Retina (tissue), 1 donor: ENCODE measurements around the gene NDFIP1.
"Not testable (repeated sequence)": the region's sequence is repeated elsewhere in the genome, so short reads cannot be mapped to it uniquely, and the experiment has no call there.

Source experiments
- DNase-seq: peaks from one replicate; pipeline ENCODE4 v3.0.0-alpha.2; 2016

NDFIP1 gene

GRCh38 chr5:142159354-142159753 is 50.8 kb downstream of the NDFIP1 start:
- no peak for DNase-seq

- DNase-seq, result no peak
Measured at GRCh38 chr5:142164315-142164714, 55.7 kb downstream of the NDFIP1 start.

- no peak for DNase-seq
Measured at GRCh38 chr5:142166754-142167153, 58.2 kb downstream of the NDFIP1 start.

GRCh38 chr5:142167458-142167857 is 58.9 kb downstream of the NDFIP1 start:
- no peak for DNase-seq

DNA sequence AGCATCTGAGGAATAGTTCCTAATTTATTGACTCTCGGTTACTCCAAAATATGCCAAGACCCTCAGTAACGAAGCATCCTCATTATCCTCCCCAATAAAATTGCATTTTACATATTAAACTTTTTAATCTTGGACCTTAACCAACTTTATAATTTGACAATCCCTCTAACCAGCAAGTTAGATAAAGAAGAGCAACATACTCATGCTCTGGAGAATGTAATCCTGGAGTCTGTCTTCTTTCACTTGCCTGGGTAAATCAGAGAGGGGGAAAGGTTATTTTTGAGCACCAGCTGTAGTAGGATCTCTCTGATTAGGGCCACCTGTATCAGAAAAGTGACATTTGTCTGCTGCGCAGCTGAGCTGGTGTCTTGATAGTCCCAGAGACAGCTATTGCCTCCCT is 59.8 kb downstream of the NDFIP1 start:
- no peak for DNase-seq

DNA sequence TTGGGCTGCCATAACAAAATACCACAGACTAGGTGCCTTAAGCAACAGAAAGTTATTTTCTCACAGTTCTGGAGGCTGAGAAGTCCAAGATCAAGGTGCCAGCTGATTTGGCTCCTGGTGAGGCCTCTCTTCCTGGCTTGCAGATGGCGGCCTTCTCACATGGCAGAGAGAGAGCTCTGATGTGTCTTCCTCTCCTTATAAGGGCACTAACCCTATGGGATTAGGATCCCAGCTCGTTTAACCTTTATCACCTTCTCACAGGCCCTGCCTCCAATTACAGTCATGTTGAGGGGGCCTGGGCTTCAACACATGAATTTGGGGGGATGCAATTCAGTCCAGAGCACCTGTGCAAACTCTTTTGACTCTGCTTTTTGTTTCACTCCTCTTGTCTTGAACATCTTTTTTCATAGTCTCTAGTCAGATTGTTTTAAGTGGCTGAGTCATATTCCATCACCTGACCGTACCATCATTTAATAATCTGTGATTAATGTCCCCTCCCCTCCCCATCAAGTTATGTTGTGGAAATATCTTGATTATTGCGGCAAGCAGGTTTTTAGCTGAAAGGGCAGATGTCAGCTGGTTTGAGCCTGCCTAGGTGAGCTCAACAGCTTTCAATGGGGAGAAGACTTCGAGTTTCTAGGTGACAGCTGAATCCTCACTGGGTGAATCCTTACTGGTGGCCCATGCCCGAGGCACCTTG is 61.8 kb downstream of the NDFIP1 start:
- no peak for DNase-seq

- DNase-seq, result no peak
Measured at GRCh38 chr5:142171270-142171669, 62.7 kb downstream of the NDFIP1 start.

- DNase-seq, result no peak
Measured at GRCh38 chr5:142175039-142175438, 66.5 kb downstream of the NDFIP1 start.

DNA sequence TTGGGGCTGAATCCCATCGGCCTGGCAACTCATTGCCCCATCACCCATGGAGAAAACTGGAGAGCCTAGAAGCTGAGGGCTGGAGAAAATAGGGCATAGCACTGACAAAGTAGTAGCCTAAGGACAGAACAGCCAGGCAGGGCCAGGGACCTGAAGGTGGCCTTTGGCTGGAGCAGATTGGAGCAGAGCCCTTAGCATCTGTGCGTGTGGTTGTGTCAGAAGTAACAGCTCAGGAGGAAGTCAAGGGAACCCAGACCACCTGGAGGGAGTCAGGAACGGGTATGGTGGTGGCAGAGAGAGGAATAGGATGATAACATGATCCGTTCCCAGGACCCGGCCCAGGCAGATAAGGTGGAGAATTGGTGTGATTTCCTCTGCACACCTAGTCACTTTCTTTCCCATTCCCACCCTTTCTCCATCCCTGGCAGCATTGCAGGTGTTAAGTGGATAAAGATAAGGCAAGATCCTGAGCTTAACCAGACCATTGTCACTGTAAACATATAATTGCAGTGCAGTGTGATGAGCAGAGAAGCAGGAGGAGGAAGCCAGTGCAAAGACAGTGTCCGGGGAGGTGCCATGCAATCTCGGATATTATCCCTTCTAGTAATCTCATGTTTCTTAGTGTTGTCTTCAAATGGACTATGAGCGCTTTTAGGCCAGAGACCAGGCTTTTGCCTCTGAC is 67.0 kb downstream of the NDFIP1 start:
- DNase-seq, result no peak

DNA sequence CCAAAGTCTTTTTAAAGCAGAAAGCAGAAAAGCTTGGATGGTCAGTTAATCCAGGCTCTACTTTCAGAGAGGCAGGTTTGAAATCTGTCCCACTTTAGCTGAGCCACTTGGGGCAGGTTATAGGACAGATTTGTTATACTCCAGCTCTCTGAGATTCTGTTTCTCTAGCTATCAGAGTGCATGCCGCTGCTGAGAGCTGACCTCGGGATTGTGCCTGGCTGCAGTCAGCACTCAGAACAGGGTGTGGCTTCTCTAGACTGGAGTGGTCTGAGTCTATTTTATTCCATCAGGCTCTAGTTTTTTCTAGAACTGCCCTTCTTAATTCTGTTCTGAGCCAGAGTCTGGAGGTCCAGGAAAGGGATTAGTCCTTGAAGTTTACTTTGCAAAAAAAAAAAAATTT is 67.7 kb downstream of the NDFIP1 start:
- no peak for DNase-seq

GRCh38 chr5:142178651-142179050 is 70.1 kb downstream of the NDFIP1 start:
- DNase-seq, result no peak

DNA sequence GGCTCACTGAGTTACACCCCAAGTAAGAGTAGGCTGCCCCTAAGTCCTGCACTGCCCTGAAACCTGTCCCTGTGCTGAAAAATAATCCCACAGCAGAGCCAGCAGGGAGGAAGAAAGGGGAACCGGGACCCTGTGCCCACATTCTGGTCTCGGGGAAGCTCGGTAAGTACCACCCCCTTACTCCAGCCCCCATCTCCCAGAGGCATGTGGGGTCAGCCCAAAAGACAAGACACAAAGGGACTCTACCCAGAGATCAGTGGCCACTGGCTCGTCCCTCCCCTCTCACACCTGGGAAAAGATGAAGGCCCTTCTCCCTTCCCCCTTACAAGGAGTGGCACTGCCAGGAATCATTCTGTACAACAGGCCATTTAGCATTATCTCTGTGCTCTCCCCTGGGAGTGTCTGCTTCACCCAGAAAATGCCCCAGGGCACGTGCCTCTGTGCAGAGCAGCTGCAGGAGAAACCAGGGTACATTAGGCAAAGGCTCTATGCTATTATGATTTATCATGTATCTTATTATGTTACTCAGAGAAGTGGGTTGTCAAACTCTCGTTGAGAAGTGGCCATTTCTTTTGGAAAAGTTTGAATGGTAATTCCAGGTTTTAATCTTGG is 71.3 kb downstream of the NDFIP1 start:
- DNase-seq, result peak; percentile 6

- DNase-seq, result no peak
Measured at GRCh38 chr5:142181096-142181495, 72.5 kb downstream of the NDFIP1 start.

GRCh38 chr5:142181547-142182163 is 73.1 kb downstream of the NDFIP1 start:
- DNase-seq, result no peak

GRCh38 chr5:142182840-142183239 is 74.3 kb downstream of the NDFIP1 start:
- no peak for DNase-seq

DNA sequence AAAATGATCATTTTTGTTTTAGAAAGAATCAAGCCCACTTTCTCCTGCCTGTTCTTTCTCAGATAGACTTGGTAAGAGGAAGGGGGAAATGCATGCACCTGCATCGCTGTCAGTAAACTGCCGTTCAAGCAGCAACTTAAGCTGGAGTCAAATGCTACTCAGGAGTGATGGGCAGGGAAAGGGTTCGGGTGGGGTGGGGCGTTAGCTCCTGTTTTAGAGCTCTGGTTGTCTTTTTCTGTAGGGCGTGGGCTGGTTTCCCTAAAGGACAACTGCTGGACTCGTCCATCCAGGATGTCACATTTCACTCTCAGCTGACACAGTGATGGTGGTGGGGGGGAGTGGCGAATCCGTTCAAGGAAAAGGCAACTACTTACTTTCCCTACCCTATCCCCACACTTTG is 75.0 kb downstream of the NDFIP1 start:
- DNase-seq, result no peak

- DNase-seq, result no peak
Measured at GRCh38 chr5:142184988-142185387, 76.4 kb downstream of the NDFIP1 start.

- no peak for DNase-seq
Measured at GRCh38 chr5:142186514-142186856, 77.9 kb downstream of the NDFIP1 start.

DNA sequence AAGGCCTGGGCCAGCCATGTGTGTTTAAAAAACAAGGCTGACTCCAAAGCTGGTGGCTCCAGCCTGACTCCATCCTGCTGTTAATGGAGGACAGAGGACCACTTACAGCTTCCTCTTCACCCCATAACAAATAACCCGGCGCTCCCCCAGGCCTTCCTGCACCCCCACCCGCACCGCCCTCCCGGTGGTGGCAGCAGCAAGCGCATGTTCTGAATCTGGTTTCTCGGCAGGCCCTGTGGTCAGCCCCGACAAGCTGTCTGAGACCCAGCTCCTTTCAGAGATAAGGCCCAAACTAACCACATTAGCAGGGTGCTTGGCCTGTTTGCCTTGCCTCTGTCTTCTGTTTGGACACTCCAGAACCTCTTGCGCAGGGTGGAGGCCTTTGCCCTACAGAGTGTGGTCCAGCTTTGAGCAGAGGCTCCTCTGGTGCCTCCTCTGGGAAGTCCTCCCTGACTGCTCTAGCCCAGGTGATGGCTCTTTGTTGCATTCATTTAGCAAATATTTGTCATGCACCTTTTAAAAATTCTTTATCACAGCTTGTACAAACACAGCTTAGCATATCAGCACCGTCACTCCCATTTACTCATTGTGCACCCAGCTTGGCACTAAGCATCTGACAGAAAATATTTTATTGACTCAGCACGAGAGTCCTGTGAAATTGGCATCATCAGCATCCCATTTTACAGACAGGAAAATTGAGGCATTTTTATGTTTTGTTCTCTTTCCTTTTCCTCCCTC is 78.4 kb downstream of the NDFIP1 start:
- no peak for DNase-seq

- not testable (repeated sequence) for DNase-seq
Measured at GRCh38 chr5:142188691-142189090, 80.1 kb downstream of the NDFIP1 start.

- no peak for DNase-seq
Measured at GRCh38 chr5:142189813-142190212, 81.2 kb downstream of the NDFIP1 start.

- no peak for DNase-seq
Measured at GRCh38 chr5:142191776-142192175, 83.2 kb downstream of the NDFIP1 start.
